ENCODE results near the gene KDM5B.
"Not testable (repeated sequence)": the region's sequence is repeated elsewhere in the genome, so short reads cannot be mapped to it uniquely, and the experiment has no call there.

Gene KDM5B

GRCh38 chr1:202812176-202813026 is 4.2 kb upstream of the KDM5B start:
- no peak for DNase-seq (ENCODE audit: low read depth in 2 of 2)

GRCh38 chr1:202811296-202812175 is 3.3 kb upstream of the KDM5B start:
- DNase-seq (ENCODE audit: low read depth in 2 of 2), result peak in 1 of 2 donors; percentile 6

GRCh38 chr1:202810615-202811295 is 2.5 kb upstream of the KDM5B start, which contains the start of gene PCAT6:
TSS of gene PCAT6 (plus strand) at chr1:202810954.
- peak; percentile 74 to 79 for DNase-seq (ENCODE audit: low read depth in 2 of 2)

GRCh38 chr1:202810193-202810614 is 2.0 kb upstream of the KDM5B start:
- DNase-seq (ENCODE audit: low read depth in 2 of 2), result no peak

GRCh38 chr1:202809597-202810159 is 1.5 kb upstream of the KDM5B start:
- no peak for DNase-seq (ENCODE audit: low read depth in 2 of 2)

GRCh38 chr1:202807451-202807925 is 733 bp downstream of the KDM5B start:
- peak; percentile 51 to 55 for DNase-seq (ENCODE audit: low read depth in 2 of 2)

GRCh38 chr1:202806845-202807450 is 1.3 kb downstream of the KDM5B start:
- peak in 1 of 2 donors; percentile 9 for DNase-seq (ENCODE audit: low read depth in 2 of 2)

GRCh38 chr1:202805886-202806844 is 2.1 kb downstream of the KDM5B start:
- DNase-seq (ENCODE audit: low read depth in 2 of 2), result no peak

- DNase-seq (ENCODE audit: low read depth in 2 of 2), result no peak
Measured at GRCh38 chr1:202804126-202804525, 4.1 kb downstream of the KDM5B start.

GRCh38 chr1:202802998-202803932 is 5.0 kb downstream of the KDM5B start:
- DNase-seq (ENCODE audit: low read depth in 2 of 2), result no peak

GRCh38 chr1:202802034-202802433 is 6.2 kb downstream of the KDM5B start:
- no peak for DNase-seq (ENCODE audit: low read depth in 2 of 2)

- DNase-seq (ENCODE audit: low read depth in 2 of 2), result no peak
Measured at GRCh38 chr1:202801175-202801574, 7.0 kb downstream of the KDM5B start.

GRCh38 chr1:202800742-202801141 is 7.5 kb downstream of the KDM5B start:
- DNase-seq (ENCODE audit: low read depth in 2 of 2), result no peak

- DNase-seq (ENCODE audit: low read depth in 2 of 2), result no peak
Measured at GRCh38 chr1:202798792-202799331, 9.4 kb downstream of the KDM5B start.

- DNase-seq (ENCODE audit: low read depth in 2 of 2), result no peak
Measured at GRCh38 chr1:202798260-202798659, 10.0 kb downstream of the KDM5B start.

GRCh38 chr1:202796670-202797069 is 11.6 kb downstream of the KDM5B start:
- DNase-seq (ENCODE audit: low read depth in 2 of 2), result no peak

GRCh38 chr1:202794931-202795330 is 13.3 kb downstream of the KDM5B start:
- not testable (repeated sequence) for DNase-seq (ENCODE audit: low read depth in 2 of 2)

- no peak for DNase-seq (ENCODE audit: low read depth in 2 of 2)
Measured at GRCh38 chr1:202794051-202794740, 14.0 kb downstream of the KDM5B start.
